HG02642 (cell line): ENCODE data around the gene PLXNA2.

Experiments used
- ATAC-seq: cut with Tn5 transposase; IDR thresholded peaks from one replicate; pipeline ENCODE4 v1.9.1; 2021; ENCODE audit warnings: mild to moderate bottlenecking; ENCODE audit not compliant: unreplicated experiment, poor library complexity

PLXNA2 gene

DNA sequence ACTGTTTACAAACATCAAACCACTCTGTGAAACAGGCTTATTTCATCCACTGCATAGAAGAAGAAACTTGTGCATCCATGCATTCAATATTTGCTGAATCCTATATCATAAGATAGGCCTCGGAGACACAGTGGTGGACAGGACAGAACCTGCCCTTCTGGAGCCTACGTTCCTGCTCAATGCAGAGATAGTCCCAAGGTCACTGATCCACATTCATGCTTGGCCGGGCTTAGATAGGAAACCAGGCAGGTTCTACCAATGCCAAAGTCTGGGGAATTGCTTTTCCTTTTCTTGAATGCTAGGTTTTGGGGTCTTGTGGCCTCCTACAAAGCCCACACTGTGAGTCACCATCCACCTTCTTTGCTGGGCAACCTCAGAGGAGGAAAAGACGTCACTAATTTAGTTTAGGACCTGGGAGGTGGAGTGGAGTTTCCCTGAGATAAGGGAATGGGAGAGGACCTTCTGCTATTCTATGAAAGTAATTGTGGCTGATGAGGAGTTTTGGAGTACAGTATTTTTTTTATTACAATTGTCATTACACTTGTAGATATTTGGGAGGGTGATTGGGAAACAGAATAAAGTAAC lies 233.6 kb downstream of the PLXNA2 start:
- ATAC-seq = no peak

DNA sequence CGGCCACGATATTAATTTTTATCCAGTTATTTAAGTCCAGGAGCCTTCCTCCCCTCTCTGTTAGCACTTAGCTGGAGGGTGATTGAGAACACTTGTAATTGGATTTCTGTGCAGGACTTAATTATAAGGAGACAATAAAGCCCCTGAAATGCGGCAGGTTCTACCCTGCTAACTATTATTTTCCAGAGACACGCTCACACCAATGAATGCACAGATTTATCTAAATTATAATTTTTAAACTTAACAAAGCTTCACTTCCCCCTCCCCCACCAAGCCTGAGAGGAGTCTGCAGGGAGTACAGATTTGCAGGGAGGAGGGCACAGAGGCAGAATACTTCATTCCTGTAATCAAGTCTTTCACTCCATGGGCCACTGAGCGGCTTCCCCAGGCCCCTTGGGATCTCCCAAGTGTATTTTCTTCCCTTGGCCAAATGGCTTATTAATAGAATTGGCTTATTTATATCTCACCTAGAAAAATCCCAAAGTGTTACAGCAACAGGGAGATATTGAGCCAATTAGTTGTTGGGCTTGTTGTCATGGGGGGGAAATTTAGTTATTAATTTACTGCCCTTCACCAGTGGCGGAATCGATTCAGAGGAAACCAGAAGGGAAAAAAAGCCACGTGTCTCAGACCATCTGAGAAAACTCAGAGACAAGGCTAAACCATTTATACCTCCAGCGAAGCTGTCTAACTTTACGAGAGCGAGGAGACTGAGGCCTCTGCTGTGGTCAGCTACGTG lies 234.3 kb downstream of the PLXNA2 start:
- no peak for ATAC-seq

DNA sequence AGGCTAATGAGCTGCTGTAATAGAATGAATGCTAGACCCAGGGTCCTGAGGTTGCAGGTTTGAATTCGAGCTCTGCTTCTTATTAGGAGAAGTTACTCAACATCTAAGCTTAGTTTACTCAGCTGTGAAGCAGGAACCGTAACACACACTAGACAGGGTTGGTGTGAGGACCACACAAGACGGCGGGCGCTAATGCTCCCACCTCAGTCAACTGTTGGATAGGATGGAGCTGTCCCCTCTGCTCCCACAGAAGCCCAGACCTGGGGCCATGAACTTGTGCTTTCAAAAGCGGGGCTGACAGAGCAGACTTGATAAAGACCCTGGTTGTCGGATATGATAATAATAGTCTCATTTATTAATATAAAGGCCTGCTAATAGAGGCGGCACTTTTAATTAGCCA lies 234.9 kb downstream of the PLXNA2 start:
- ATAC-seq = no peak

DNA sequence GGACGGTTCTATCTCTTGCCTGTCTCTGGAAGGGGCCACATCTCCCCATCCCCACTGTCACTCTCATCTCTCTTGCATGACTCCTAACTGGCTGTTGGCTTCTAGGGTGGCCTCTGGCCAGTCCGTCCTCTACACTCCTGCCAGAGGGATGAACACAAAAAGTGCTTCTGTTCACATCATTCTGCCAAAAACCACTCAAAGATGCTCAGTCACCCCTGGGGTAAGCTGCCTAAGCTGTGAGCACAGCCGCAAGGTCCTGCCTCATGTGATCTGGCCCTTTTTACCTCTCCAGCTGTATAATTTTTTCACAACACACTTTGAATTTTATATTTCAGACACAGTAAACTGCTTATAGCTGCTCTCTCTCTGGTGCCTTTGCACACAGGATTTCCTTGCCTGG lies 235.7 kb downstream of the PLXNA2 start:
- ATAC-seq = no peak

DNA sequence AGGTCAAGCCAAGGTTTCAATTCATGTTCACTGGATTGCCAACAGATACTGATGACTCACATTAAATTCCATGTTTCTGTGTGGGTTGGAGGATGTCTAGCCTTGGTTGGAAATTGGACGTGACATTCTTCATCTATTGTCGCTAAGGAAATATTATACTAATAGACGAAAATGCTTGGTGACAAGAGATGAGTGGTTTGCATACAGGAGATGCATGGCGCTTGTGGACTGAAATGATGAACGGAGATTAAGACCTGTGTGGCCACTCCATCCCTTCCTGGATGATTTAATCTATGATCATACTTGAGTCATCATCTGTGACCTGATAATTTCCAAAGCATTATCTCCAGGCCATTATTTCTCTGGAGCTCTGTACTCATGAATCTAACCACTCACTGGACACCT lies 236.2 kb downstream of the PLXNA2 start:
- no peak for ATAC-seq

DNA sequence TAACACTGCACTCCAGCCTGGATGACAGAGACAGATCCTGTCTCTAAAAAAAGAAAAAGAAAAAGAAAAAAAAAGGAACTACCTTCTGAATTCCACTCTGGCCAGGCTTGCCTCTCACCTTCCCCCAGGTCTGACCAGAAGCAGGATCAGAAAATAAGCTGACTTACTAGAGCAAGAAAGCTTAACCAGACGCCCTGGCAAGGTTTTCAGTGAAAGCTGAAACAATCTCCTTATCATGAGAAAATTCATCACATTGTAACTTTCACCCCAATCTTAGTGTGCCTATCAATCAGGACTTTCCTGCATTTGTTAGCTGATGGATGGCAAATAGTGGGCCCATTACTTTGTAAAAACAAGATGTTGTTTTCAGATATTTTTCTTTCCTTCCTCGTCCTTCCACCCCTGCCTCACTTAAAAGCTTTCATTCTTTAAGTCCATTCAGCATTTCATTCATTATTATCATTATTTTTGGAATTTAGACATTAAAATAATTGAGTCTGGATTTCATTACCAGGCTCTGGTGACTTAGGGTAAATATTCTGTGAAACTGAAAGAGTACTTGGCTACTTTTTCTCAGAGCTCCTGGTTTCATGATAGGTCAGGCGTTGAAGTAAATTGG lies 236.8 kb downstream of the PLXNA2 start:
- ATAC-seq = no peak

DNA sequence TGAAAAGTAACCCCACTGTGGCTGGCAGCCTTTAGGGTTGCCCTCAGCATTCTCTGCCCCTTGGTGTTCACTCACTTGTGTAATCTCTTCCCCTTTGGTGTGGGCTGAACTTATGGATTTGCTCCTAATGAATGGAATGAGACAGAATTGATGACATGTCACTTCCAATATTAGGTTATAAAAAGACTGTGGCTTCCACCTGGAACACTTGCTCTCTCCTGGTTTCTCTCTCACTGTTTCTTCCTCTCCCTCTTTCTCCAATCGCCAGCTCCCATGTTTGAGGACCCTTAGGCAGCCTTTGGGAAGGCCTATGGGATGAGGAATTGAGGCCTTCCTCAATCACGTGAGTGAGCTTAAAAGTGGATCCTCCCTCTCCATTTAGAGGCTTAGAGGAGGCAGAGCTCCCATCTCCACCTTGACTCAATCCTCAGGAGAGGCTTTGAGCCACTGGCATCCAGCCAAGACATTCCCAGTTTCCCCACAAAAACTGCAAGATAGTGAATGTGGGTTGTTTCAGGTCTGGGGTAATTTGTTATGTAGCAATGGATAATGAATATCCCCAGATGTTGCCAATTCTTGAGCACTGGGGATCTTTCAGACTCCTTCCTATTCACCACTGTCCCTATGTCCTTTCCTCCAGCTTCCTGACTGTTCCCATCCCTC lies 237.8 kb downstream of the PLXNA2 start:
- ATAC-seq = no peak

DNA sequence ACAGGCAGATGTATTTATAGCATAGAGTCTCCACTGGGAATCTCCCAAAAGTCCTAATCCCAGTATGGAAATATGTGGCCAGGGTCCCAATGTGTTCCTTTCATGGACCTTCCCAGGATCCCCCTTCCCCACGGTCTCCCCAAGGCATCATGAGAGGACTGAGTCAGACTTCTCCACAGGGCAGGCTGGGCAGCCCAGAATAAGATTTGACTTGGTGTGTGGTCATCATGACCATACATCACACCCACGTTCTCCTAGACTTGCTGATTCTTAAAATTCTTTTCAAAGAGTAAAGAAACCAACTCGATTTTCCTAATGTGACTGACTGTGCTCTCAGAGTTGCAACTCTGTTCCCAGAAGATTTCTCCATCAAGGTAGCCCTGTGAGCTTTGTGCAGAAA lies 239.3 kb downstream of the PLXNA2 start:
- no peak for ATAC-seq

DNA sequence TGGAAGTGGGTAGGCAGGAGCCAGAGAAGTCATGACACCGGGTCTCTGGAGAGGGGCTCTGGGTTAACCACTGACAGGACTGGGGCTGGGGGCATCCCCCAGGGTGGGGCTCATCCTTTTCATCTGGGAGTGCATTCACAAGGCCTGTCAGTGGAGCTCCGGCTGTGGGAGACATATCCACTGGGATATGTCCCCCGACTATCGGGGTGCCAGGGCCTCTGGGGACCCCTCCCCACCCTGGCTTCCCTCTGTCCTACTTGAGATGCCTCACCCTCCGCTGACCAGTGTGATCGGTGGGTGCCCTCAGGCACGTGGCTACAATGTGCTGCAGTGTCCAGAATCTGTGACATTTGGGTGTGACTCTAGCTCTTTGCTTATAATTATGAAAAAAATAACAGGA lies 240.9 kb downstream of the PLXNA2 start:
- no peak for ATAC-seq

DNA sequence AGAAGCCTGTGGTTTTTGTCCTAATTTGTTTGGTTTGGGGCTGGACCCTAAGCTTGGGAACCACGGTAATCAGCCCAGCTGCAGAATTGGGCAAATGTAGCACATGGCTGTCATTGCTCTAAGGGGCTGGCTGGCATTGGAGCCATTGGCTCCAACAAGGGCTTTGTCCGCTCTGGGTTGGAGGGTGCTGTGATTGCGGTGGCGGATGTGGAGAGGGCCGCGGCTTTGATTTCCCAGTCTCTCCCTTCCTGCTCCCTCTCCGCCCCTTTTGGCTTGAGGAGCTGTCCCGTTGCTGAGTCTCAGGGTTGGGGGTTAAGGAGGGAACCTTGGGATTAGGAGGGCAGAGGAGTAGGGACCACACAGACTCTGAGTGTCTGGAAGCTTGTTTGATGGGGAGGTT lies 241.5 kb downstream of the PLXNA2 start:
- ATAC-seq = no peak

DNA sequence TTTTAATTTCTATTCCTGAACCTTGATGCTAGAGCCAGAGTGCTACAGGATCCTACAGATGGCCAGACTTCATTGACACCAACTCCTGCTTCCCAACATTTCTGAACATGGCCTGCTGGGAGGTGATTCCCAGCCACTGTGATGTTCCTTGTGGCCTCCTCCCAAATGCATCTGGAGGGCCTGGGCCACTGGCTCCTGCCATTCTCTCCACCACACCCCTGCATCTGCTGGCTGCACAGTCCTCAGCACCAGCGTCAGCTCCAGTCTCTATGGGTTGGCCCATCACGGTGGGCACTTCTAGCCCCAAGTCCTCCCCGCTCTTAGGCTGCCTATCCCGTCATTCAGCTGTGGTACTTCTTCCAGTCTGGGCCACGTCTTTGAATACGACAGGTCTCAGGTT lies 242.1 kb downstream of the PLXNA2 start:
- ATAC-seq = no peak

DNA sequence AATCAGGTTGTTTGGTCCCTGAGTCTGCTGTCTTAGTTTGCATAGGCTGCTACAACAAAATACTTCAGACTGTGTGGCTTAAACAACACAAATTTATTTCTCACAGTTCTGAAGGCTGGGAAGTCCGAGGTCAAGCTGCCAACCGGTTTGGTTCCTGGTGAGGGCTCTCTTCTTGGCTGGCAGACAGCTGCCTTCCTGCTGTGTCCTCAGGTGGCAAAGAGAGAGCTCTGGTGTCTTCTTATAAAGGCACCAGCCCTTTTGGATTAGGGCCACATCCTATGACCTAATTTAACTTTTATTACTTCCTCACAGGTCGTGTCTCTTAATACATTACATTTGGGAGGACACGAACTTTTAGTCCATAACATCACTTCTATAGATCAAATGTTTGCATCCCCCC lies 243.7 kb downstream of the PLXNA2 start:
- no peak for ATAC-seq

DNA sequence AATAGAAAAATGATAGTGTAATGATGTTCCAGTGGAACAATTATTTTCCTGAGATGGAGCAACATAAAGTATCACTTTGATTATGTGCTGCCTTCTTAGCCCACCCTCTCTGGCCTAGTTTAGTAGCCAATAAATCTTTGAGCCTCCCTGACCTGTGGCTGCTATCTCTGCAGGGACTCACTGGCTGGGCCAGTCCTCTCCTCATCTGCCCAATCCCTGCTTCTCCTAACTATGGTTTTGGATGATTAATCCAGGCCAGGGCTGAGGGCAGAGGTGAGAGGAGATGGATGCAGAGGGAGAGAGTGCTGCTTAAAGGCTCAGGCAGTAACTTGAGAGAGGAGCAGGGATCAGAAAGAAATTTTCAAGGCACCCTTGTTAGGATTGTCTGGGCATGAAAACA lies 244.2 kb downstream of the PLXNA2 start:
- no peak for ATAC-seq

DNA sequence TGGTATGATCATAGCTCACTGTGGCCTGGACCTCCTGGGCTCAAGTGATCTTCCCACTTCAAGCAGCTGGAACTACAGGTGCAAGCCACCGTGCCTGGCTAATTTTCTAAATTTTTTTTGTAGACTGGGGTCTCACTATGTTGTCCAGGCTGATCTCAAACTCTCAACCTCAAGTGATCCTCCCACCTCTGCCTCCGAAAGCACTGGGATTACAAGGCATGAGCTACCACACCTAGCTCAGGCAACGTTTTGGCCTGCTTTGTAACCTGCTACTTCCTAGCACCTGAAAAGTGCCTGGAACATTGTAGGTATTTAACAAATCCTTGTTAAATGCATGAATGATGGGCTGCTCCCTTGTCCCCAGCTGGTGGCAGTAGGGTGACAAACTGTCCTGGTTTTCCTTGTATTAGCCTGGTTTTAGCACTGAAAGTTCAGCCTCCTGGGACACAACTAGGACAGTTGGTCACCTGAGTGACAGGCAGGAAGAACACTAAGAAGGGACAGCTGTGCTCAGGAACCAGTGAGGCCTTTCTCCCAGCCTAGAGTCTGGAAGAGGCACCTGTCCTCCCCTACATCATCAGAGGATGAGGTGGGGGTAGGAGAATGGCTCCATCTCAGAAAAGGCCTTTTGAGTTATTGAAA lies 244.8 kb downstream of the PLXNA2 start:
- ATAC-seq = no peak

DNA sequence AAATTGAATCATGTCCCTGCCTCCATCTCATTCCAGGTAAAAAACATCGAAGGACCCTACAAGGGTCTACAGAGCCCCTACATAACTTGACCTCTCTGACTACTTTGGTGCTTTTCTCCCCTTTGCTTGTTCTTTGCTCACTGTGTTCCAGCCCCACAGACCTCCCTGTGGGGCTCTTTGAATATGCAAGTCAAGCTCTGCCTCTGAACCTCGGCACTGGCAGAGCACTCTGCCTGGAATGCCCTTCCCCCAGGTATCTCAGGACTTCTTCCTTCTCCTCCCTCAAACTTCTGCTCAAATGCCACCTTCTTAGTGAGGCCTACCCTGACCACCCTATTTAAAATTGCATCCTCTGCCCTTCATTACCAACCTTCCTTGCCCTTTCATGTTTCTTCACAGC lies 245.5 kb downstream of the PLXNA2 start:
- no peak for ATAC-seq

DNA sequence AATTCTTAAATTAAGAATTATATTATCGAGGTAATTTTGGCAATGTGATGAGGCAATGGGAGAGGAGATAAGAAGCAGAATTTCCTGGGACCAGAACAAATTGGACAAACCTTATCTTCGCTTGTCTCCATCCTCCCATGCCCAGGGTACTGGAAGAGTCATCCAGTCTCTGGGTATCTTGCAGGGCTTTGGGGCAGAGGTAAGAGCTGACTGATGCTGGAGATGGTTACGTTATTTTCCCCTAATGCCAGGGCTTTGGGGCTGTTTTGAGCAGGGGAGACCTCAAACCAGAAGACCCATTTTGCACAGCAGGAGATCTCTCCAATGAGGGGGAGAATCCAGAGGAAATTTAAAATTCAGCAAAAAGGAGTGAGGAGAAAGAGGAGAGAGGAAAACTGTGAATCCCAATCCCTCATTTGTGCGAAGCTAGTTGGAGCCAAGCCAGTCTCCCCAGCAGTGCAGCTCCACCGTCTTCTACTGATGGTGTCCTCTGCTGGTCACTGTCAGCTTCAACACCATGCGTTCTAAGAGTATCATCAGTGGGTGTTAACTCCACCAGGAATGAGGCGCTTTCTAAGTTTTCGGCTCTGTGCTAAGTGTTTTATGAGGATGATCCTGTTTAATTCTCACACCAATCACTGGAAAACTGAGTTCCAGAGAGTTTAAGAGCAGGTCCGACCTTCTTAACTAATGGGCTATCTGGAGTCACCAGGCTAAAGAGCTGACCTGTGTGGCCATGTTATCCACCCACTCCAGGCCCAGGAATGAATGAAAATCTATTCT lies 246.5 kb downstream of the PLXNA2 start:
- peak; percentile 68 for ATAC-seq

DNA sequence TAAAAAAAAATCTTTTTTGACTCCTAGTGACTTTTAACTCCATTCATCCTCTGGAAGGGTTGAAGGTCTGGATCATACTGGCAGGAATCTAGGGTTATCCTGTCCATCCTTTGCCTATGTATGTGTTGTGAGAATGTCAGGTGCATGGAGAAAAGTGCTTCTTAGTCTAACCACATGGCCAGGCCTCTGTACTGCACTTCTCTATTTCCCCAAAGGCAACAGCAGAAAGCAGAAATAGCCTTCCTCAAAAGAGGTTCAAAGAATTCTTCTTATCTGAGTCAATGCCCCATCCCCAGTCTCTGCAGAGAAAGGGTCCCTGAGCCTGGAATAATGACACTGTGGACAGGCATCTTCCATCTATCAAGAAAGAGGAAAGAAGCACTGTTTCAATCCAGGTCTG lies 247.5 kb downstream of the PLXNA2 start:
- ATAC-seq = no peak

DNA sequence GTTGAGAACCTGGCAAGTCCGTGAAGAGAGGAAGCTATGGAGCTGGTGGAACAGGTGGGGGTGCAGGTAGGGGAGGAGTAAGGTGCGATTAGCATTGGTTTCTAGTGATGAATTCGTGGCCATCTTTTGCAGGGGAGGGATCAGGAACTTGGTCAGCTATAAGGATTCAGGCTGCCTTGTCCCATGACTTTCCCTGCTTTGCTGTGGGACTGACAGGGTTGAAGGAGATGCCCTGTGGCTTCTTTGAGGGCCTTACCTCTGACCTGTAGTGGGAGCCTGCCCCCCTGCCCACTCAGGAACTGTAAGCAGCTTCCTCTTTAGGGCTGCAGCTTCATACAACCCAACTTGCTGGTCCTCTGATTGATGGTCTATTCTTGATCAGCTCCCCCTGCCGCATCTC lies 248.6 kb downstream of the PLXNA2 start:
- ATAC-seq = no peak

DNA sequence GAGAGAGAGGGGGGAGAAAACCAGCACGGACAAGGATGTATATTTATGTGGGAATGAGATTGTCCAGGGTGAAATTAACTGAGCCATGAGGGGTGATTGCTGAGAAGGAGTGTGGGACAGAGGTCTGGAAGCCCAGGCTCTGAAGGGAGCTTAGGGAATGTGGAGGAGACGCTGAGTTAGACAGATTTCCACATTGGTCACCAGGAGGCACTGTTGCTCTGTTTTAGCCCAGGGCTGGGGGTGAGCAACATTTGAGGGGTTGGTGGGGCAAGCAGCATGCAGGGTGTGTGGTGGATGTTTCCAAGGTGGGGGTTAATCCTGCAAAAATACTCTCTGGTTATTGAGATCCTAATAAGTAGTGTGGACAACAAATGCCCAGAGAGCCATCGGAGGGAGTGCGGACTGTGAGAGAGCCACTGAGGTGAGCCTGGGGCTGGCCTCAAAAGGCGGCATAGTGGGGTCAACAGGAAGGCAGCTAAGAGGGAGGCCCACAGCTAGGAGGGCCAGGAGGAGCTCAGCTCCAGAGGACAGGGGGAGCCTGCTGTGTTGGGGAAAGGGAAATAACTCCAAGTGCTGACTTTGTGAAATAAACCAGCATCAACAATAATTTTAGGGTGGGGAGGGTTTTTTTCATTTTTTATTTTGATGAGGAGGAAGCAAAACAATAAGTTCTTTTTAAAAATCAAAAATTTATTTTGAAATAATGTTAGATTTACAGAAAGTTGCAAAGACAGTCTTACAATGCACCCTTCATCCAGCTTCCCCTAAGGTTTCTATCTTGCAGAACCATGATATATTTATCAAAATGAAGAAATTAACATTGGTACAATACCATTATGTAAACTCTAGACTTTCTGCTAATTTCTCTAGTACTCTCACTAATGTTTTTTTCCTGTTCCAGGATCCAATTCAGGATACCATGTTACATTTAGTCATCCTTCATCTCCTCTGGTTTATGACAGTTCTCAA lies 250.4 kb downstream of the PLXNA2 start:
- ATAC-seq = no peak
